GM06990 (cell line): ENCODE results near the gene ALK.

Source experiments
- DNase-seq: peaks from one replicate; pipeline ENCODE4 v3.0.0-alpha.2; 2011; ENCODE audit not compliant: insufficient read length; ENCODE audit errors: extremely low read depth
- H3K27me3 ChIP-seq: replicated peaks from 2 replicates; pipeline ENCODE4 v1.6.0; 2011; ENCODE audit warnings: low read length; ENCODE audit not compliant: control insufficient read depth, insufficient read depth
- H3K36me3 ChIP-seq: 2 replicates; pipeline ENCODE4 v1.5.1; 2011; ENCODE audit warnings: low read length; ENCODE audit not compliant: control insufficient read depth, insufficient read depth
- H3K4me3 ChIP-seq: replicated peaks from 2 replicates; pipeline ENCODE4 v1.5.1; 2011; ENCODE audit warnings: low read depth, mild to moderate bottlenecking, control low read depth, low read length
- CTCF ChIP-seq: IDR thresholded peaks from 2 replicates; pipeline ENCODE4 v1.5.1; 2011; ENCODE audit warnings: low read length, control low read depth, mild to moderate bottlenecking, inconsistent platforms; ENCODE audit not compliant: insufficient read depth, poor library complexity, severe bottlenecking

ALK gene

GRCh38 chr2:29787473-29788465, 133.6 kb downstream of the ALK start:
- no peaks in the 10 kb centered on the region for H3K36me3 ChIP-seq
- TF ChIP-seq CTCF, result no peak
- no peaks in the 10 kb centered on the region; the same call in 1 of the 2 replicates for H3K27me3 ChIP-seq

GRCh38 chr2:29786361-29786760, 135.0 kb downstream of the ALK start:
- Histone ChIP-seq H3K27me3 (no peaks in the 10 kb centered on the region; the same call in 1 of the 2 replicates), H3K4me3 (no peak overlapping the region), H3K36me3 (no peaks in the 10 kb centered on the region)
- DNase-seq, result no peak
- no peak for TF ChIP-seq CTCF

More at GRCh38 chr2:29787473-29788465, 133.6 kb downstream of the ALK start:
- H3K4me3 ChIP-seq, result no peak overlapping the region
- DNase-seq, result no peak

- TF ChIP-seq CTCF, result no peak
- no peaks in the 10 kb centered on the region for H3K36me3 ChIP-seq
- H3K4me3 ChIP-seq, result no peak overlapping the region
- no peak for DNase-seq
- H3K27me3 ChIP-seq, result no peaks in the 10 kb centered on the region; the same call in 1 of the 2 replicates
Observed at GRCh38 chr2:29783666-29784065, 137.7 kb downstream of the ALK start.

GRCh38 chr2:29782549-29783458, 138.6 kb downstream of the ALK start:
- no peak for DNase-seq
- TF ChIP-seq CTCF, result no peak
- no peaks in the 10 kb centered on the region; the same call in 1 of the 2 replicates for H3K27me3 ChIP-seq
- no peak overlapping the region for H3K4me3 ChIP-seq
- H3K36me3 ChIP-seq, result no peaks in the 10 kb centered on the region

- DNase-seq, result no peak
- TF ChIP-seq CTCF, result no peak
- H3K36me3 ChIP-seq, result no peaks in the 10 kb centered on the region
- H3K27me3 ChIP-seq, result no peaks in the 10 kb centered on the region; the same call in 1 of the 2 replicates
- no peak overlapping the region for H3K4me3 ChIP-seq
Observed at GRCh38 chr2:29782087-29782486, 139.3 kb downstream of the ALK start.
